HCT116 (cell line): ENCODE results near the gene FAM221B.

Experiments
- ATF3 ChIP-seq: IDR thresholded peaks from 2 replicates; pipeline ENCODE4 v1.6.1; 2012
- CBX3 ChIP-seq: IDR thresholded peaks from 2 replicates; pipeline ENCODE4 v1.6.1; 2012; ENCODE audit warnings: low read depth
- CTCF ChIP-seq, 3 experiments: fragments of 200-600 bp in 1 of 3; sonication (generic) in 1 of 3; IDR thresholded peaks in 2 of 3; conservative IDR thresholded peaks in 1 of 3; 2 replicates each; pipeline ENCODE4 v1.5.1; 2012 to 2017; ENCODE audit warnings: low read depth in 2 of 3, low read length in 2 of 3, antibody characterized with exemption in 1 of 3, borderline replicate concordance in 1 of 3, control low read depth in 1 of 3, mild to moderate bottlenecking in 1 of 3, mixed read lengths in 1 of 3, mixed run types in 1 of 3, moderate library complexity in 1 of 3; ENCODE audit not compliant: insufficient read depth in 1 of 3
- EZH2 ChIP-seq: fragments of 200-600 bp; sonication (generic); IDR thresholded peaks from 2 replicates; pipeline ENCODE4 v1.6.1; 2017; ENCODE audit warnings: antibody characterized with exemption, mixed run types
- EZH2phosphoT487 ChIP-seq: fragments of 200-600 bp; IDR thresholded peaks from 2 replicates; pipeline ENCODE4 v1.6.1; 2018; ENCODE audit warnings: antibody characterized with exemption, borderline replicate concordance
- FOSL1 ChIP-seq: IDR thresholded peaks from 2 replicates; pipeline ENCODE4 v1.6.1; 2012; ENCODE audit warnings: low read depth
- MAX ChIP-seq: IDR thresholded peaks from 2 replicates; pipeline ENCODE4 v1.6.1; 2012
- POLR2A ChIP-seq: IDR thresholded peaks from 2 replicates; pipeline ENCODE4 v1.7.0; 2011; ENCODE audit warnings: borderline replicate concordance; ENCODE audit not compliant: insufficient read depth, insufficient read length; ENCODE audit errors: extremely low read depth
- POLR2AphosphoS5 ChIP-seq: IDR thresholded peaks from 2 replicates; pipeline ENCODE4 v1.6.1; 2011; ENCODE audit warnings: mild to moderate bottlenecking, low read depth, low read length, moderate library complexity
- RAD21 ChIP-seq: IDR thresholded peaks from 2 replicates; pipeline ENCODE4 v1.6.1; 2012; ENCODE audit warnings: low read depth, mild to moderate bottlenecking
- SP1 ChIP-seq: IDR thresholded peaks from 2 replicates; pipeline ENCODE4 v1.6.1; 2012; ENCODE audit warnings: low read depth
- SRF ChIP-seq: IDR thresholded peaks from 2 replicates; pipeline ENCODE4 v1.6.1; 2012; ENCODE audit warnings: low read depth
- TCF7L2 ChIP-seq: IDR thresholded peaks from 2 replicates; pipeline ENCODE4 v1.7.0; 2011; ENCODE audit warnings: borderline replicate concordance, inconsistent platforms; ENCODE audit not compliant: insufficient read depth, insufficient read length; ENCODE audit errors: extremely low read depth
- YY1 ChIP-seq: IDR thresholded peaks from 2 replicates; pipeline ENCODE4 v1.6.1; 2011; ENCODE audit warnings: low read length, low read depth, moderate library complexity, mild to moderate bottlenecking; ENCODE audit not compliant: insufficient replicate concordance; ENCODE audit errors: extremely low read depth

GRCh38 chr9:35859990-35860339, 31.4 kb upstream of the FAM221B start:
- no peak for TF ChIP-seq CTCF (IDR thresholded peaks at IDR 0.05 in 2 of 3, conservative IDR thresholded peaks at IDR 0.05 in 1 of 3; ENCODE audit: borderline replicate concordance in 1 of 3, insufficient read depth in 1 of 3, low read depth in 2 of 3, low read length in 2 of 3)
- no peak for TF ChIP-seq POLR2A
- TF ChIP-seq CBX3: no peak
- no peak for TF ChIP-seq SRF
- TF ChIP-seq FOSL1: no peak
- TF ChIP-seq EZH2: no peak
- no peak for TF ChIP-seq MAX
- TF ChIP-seq ATF3: no peak
- no peak for TF ChIP-seq TCF7L2
- TF ChIP-seq POLR2AphosphoS5: no peak
- no peak for TF ChIP-seq YY1
- TF ChIP-seq EZH2phosphoT487: no peak
- no peak for TF ChIP-seq RAD21
- no peak for TF ChIP-seq SP1
